Adrenal gland (tissue), 5 donors: Measurements from ENCODE around the gene FGF19.

ENCODE experiments used
- POLR2A ChIP-seq, 2 donors: fragments of 450-650 bp; IDR thresholded peaks; one replicate each; pipeline ENCODE4 v1.6.1; 2017; ENCODE audit warnings: antibody characterized with exemption in 2 of 2, mild to moderate bottlenecking in 2 of 2, moderate library complexity in 1 of 2
- TF ChIP-seq, protein P1 (sequence below), 6 experiments: fragments of 450-650 bp in 4 of 6; fragments of 200-600 bp in 2 of 6; sonication (generic) in 1 of 6; IDR thresholded peaks; 1 replicate in 5 of 6; 2 replicates in 1 of 6; pipeline versions ENCODE4 v1.5.1 to v1.8.0; 2016 to 2021; ENCODE audit warnings: antibody characterized with exemption in 6 of 6, mild to moderate bottlenecking in 2 of 6, moderate library complexity in 1 of 6
- donor health status: DM: no; HTN: no; CAD: no.

DNA sequence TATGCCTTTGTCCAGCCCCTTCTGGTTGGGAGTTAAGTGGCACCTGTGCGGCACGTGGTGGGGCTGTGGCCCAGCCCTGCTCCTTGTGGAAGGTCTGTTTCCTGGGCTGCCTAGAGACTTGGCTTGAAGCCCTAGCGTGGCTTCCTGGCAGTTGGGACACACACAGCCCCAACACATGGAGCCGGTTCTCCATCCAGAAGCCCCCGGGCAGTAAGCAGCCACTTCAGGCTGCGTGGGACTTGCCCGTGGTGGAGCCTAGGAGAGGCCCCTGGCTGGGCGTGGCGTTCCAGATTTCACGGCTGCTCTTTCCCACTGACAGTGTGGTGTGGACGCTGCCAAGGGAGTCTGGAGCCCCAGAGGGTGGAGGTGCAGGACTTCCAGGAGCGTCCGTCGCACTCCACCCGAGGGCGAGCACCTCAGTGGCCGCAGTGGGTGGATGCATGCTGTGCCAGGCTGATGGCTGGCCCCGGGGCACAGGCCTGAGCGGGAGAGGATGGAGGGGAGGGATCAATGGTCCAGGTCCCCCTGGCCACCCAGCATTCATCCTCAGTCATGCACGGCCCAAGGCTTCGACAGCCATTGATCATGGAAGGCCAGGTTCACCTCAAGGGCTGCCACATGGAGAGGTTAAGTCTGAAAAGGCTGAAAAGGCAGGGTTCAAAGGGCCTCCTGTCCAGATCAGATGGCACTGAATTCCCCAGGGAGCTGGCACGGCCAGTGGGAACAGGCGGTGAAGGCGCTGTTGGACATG lies 53.6 kb downstream of the FGF19 start:
- TF ChIP-seq, protein P1, sequence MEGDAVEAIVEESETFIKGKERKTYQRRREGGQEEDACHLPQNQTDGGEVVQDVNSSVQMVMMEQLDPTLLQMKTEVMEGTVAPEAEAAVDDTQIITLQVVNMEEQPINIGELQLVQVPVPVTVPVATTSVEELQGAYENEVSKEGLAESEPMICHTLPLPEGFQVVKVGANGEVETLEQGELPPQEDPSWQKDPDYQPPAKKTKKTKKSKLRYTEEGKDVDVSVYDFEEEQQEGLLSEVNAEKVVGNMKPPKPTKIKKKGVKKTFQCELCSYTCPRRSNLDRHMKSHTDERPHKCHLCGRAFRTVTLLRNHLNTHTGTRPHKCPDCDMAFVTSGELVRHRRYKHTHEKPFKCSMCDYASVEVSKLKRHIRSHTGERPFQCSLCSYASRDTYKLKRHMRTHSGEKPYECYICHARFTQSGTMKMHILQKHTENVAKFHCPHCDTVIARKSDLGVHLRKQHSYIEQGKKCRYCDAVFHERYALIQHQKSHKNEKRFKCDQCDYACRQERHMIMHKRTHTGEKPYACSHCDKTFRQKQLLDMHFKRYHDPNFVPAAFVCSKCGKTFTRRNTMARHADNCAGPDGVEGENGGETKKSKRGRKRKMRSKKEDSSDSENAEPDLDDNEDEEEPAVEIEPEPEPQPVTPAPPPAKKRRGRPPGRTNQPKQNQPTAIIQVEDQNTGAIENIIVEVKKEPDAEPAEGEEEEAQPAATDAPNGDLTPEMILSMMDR (IDR thresholded peaks at IDR 0.05): no peak
- no peak for TF ChIP-seq POLR2A (IDR thresholded peaks at IDR 0.05)
